GM12801 (cell line): ENCODE measurements around the gene COL18A1.

ENCODE experiments used
- CTCF ChIP-seq: IDR thresholded peaks from one replicate; pipeline ENCODE4 v1.5.1; 2011; ENCODE audit warnings: control low read depth; ENCODE audit not compliant: insufficient read length; ENCODE audit errors: extremely low read depth

Gene COL18A1

GRCh38 chr21:45537111-45537745 lies 132.3 kb downstream of the COL18A1 start:
- TF ChIP-seq CTCF = no peak

- no peak for TF ChIP-seq CTCF
Measured at GRCh38 chr21:45537746-45538291, 132.9 kb downstream of the COL18A1 start.

GRCh38 chr21:45538381-45539045 lies 133.5 kb downstream of the COL18A1 start:
- TF ChIP-seq CTCF = no peak

- no peak for TF ChIP-seq CTCF
Measured at GRCh38 chr21:45539046-45539795, 134.3 kb downstream of the COL18A1 start.

- no peak for TF ChIP-seq CTCF
Measured at GRCh38 chr21:45539796-45540600, 135.0 kb downstream of the COL18A1 start.

- no peak for TF ChIP-seq CTCF
Measured at GRCh38 chr21:45540601-45540970, 135.6 kb downstream of the COL18A1 start.
